GM18505 (cell line): ENCODE data around the gene PPP1R14C.

ENCODE experiments used
- ATAC-seq: cut with Tn5 transposase; IDR thresholded peaks from one replicate; pipeline ENCODE4 v1.9.1; 2021; ENCODE audit not compliant: unreplicated experiment
- POLR2A ChIP-seq: IDR thresholded peaks from 4 replicates; pipeline ENCODE4 v1.6.1; 2011; ENCODE audit warnings: borderline replicate concordance; ENCODE audit not compliant: insufficient read depth, insufficient read length; ENCODE audit errors: extremely low read depth

PPP1R14C gene

DNA sequence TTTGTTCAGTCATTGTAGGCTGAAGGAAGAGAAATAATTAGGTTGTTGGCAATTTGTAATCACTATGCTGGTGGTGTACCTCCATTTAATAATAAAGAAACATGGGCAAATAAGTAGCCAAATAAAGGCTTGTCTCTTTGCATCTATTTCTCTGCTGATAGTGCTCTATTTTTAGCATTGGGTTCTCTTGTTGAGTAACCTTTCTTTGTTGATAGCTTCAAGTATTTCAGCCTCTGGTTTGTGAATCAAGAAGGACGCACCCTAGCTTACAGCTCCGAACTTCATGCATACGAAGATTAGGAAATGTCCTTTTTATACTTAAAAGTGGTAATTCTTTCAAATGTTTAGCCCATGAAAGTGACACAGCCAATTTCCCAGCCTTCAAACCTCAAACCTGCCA is 2.6 kb downstream of the PPP1R14C start:
- no peak for TF ChIP-seq POLR2A
- ATAC-seq, result no peak

GRCh38 chr6:150145830-150146229 is 3.0 kb downstream of the PPP1R14C start:
- no peak for TF ChIP-seq POLR2A
- ATAC-seq, result no peak

DNA sequence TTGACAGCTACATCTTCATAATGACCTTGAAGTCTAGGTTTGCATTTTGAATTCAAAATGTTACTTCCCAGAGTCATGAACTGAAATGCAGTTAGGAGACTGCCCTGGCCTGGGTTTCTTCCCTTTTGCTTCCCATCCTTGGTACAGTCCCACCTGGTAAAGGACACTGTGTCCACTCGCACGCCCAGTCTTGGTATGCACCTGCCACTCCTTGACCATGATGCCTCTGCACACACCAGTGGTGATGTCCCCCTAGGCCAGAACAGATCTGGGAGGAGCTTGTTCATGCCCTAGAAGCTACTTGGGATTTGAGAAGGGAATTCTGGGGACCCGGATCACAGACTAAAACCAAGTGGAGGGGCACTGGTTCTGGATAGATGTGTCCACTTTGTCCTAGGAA is 3.6 kb downstream of the PPP1R14C start:
- ATAC-seq, result no peak
- no peak for TF ChIP-seq POLR2A

- ATAC-seq, result no peak
- TF ChIP-seq POLR2A, result no peak
Measured at GRCh38 chr6:150149146-150149545, 6.3 kb downstream of the PPP1R14C start.

DNA sequence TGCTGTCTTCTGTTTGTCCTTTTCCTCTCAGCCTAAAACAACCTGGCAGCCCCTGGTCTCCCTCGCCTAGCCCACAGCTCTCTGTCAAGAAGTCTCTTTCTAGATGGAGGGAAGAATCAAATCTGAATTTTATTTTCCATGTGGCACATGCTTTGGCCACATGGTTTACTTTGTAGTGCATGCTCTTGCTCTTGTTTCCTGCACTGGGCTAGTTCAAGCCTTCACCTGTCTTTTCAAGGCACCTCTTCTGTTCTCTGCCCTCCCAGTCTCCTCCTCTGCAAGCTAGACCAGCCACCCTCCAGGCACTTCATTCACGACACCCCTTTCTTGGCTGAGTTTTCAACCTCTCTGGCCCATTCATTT is 7.6 kb downstream of the PPP1R14C start:
- no peak for ATAC-seq

DNA sequence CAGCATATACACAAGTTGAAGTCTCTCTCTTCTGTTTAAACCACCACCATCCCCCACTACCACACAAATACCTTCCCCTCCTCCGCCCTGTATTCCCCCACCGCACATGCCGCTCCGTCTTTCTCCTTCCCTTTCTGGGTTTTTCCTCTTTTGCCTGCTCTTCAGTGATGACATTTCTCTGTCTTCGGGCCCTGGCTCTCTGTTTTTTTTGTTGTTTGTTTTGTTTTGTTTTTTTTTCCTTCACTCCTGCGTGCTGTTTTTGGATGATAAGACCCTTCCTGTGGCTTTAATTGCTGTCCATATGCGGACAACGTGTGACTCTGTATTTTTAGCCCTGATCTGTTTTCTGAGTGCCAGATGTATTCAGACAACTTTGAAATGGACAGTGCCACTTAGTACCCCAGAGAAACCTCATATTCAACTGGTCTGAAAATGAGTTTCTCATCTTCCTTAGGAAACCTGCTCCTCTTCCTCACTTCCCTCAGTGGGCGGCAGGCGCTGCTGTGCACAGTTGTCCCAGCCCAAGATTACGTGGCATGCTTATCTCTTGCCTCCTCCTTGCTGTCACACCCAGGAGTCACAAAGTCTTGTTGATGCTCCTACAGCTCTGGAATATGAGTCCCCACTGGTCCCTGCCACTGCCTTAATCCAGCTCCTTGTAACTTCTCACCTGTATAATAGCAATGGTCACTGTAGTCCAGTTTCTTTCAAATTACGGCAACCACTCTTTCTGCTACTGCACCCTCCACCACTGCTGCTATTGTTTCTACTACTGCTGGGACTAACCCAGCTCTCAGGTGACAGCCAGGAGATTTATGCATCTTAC is 8.2 kb downstream of the PPP1R14C start:
- no peak for ATAC-seq
- no peak for TF ChIP-seq POLR2A

More for the DNA sequence above, 7.6 kb downstream of the PPP1R14C start:
- no peak for TF ChIP-seq POLR2A

GRCh38 chr6:150152891-150153876 is 10.3 kb downstream of the PPP1R14C start:
- ATAC-seq, result no peak
- TF ChIP-seq POLR2A, result no peak

DNA sequence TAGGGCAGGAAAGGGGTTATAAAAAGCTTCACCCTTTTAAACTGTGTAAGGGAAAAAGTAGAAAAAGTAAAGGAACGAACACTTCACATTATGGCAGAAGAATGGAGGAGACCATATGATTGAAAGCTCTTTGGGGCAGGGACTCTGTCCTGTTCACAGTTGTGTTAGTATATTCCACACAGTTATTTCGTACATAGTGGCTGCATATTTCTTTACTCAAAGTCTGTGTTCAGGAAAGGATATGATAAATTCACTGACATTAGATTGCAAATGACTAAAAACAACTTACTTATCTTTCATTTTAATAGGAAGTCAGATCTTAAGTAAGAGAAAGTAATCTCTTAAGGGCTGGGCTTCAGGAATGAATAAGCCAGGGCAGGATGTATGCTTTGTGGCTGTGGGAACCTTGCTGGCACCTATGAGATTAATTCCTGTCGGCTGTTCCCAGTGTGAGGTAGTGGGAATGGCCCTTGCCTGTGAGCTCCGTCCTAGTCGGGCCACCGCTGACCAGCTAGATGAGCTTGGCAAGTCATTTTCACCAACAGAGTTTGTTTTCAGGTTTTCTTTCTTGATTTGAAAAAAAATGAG is 11.2 kb downstream of the PPP1R14C start:
- ATAC-seq, result no peak
- TF ChIP-seq POLR2A, result no peak

GRCh38 chr6:150156460-150156859 is 13.6 kb downstream of the PPP1R14C start:
- TF ChIP-seq POLR2A, result no peak
- ATAC-seq, result no peak

DNA sequence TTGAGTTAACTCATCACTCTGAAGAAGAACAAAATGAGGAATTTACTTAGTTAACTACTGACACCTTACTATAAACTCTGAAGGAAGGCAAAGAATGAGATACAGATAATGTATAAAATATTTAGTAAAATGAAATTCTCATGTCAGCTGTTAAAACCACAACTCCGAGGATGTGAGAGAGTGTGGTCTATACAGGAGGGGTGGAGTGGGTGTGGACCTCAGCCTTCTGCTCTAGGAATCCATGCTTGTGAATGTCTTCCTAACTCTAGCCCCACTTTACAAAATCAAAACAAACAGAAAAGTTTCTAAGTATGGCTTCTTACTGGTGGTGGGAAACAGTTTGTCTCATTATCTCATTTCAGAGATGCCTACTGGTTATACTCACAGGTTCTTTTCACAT is 14.2 kb downstream of the PPP1R14C start:
- ATAC-seq, result no peak
- no peak for TF ChIP-seq POLR2A

DNA sequence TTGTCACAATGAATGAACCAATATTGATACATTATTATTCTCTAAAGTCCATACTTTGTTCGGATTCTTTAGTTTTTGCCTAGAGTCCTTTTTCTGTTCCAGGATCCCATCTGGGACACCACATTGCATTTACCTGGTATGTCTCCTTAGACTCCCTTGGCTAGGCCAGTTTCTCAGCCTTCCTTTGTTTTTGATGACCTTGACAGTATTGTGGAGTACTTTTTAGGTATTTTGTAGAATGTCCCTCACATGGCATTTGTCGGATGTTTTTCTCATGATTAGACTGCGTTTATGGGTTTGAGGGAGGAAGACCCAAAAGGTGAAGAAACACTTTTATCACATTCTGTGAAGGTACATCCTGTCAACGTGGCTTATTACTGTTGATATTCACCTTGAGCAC is 16.9 kb downstream of the PPP1R14C start:
- no peak for TF ChIP-seq POLR2A
- ATAC-seq, result no peak

- ATAC-seq, result no peak
- TF ChIP-seq POLR2A, result no peak
Measured at GRCh38 chr6:150163970-150164369, 21.1 kb downstream of the PPP1R14C start.

DNA sequence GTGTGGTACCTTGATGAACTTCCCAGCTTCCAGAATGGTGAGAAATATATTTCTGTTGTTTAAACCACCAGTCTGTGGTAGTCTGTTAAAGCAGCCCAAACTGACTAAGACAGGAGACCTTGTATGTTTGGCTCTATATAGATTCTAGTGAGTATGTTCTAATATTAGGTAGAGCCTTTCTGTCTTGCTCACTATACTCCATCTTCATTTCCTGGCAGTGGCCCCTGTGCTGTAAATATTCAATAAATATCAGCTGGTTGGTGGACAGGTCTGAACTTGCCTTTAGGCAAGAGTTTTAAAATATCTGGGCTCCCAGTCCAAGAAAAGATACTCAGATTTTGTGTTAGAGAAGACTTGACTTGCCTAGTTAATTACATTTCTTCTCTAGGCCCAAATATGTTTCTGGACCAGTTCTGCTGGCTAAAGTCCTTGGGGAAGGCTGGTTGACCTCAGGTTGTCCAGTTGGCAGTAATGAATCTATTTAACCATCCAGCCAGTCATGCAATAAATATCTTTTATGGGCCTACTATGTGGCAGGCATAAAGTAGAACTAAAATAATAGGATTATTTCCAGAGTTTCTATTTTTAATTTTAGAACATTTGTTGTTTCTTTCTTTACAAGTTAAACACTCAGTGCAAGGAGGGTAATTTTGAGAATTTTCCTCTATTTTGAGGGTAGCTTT is 22.3 kb downstream of the PPP1R14C start:
- no peak for ATAC-seq
- no peak for TF ChIP-seq POLR2A
